GM19397 (cell line): ENCODE results near the gene TMEM62.

Experiments
- ATAC-seq: cut with Tn5 transposase; IDR thresholded peaks from one replicate; pipeline ENCODE4 v1.9.1; 2021; ENCODE audit warnings: mild to moderate bottlenecking, moderate library complexity; ENCODE audit not compliant: unreplicated experiment

TMEM62 gene

GRCh38 chr15:43133430-43134156, at the start of gene TMEM62:
TMEM62 (plus strand) TSS chr15:43133586; CDS start chr15:43133803, 217 bp downstream.
- peak; percentile 91 for ATAC-seq

DNA sequence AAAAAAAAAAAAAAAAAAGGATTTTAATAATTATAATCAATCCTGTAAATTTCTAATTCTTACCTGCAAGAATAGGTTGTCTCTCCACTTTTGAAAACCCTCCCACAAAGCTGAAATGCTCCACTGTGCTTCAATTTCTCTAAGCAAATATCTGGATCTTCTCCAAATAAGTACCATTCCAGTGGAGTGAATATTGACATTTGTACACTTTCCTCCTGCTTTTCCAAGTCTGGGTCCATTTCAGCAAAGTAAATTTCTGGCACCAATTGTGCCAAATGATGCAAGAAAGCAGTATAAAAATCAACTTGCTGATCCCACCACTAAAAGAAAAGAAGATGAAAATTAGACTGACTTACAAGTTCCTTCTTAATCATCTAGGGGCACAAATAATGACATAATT, 47.5 kb upstream of the TMEM62 start:
- no peak for ATAC-seq

- no peak for ATAC-seq
Measured at GRCh38 chr15:43086551-43086950, 46.8 kb upstream of the TMEM62 start.

GRCh38 chr15:43091859-43092258, 41.5 kb upstream of the TMEM62 start:
- no peak for ATAC-seq

DNA sequence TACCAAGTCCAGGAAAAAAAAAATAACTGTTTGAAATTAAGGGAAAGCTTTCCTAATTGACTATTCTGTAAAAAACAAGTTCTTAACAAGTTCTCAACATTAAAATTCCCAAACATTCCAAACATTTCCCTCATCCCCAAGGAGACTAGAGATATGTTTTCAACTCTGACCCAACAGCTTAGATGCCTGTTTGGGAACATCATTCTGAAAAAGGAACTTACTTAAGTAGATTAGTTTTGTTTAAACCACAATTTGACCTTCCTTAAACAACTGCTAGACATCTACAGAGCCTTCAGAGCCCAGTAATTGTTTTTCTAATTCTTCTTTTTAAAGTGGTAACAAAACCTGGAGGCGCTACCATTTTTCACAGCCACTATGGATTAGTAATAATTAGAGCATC, 40.4 kb upstream of the TMEM62 start:
- ATAC-seq = no peak

DNA sequence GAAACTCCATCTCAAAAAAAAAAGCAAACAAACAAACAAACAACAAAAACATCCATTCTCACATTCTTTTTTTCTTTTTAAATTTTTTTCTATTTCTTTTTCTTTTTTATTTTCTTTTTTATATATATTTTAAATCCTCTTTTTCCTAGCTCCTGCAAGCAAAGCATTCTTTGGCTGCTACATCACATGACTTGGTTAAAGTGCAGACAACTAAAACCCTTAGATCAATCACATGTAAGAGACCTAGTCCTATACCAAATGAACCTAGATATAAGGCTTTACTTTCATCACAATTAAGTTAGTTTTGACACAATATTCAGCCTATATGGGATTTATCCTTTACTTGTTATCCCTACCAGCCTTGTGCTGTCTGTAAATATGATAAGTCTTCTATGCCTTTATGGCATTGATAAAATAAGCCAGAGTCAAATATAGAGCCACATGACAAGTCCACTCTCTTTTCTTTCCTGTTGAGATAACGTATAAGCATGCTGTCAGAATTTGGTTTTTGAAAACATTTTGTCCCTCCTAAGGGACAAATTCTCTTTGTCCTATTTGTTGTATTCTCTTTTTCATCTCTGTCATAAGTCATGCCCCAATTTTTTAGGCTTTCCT, 38.9 kb upstream of the TMEM62 start:
- ATAC-seq = no peak

GRCh38 chr15:43095243-43095642, 38.1 kb upstream of the TMEM62 start:
- ATAC-seq = no peak

DNA sequence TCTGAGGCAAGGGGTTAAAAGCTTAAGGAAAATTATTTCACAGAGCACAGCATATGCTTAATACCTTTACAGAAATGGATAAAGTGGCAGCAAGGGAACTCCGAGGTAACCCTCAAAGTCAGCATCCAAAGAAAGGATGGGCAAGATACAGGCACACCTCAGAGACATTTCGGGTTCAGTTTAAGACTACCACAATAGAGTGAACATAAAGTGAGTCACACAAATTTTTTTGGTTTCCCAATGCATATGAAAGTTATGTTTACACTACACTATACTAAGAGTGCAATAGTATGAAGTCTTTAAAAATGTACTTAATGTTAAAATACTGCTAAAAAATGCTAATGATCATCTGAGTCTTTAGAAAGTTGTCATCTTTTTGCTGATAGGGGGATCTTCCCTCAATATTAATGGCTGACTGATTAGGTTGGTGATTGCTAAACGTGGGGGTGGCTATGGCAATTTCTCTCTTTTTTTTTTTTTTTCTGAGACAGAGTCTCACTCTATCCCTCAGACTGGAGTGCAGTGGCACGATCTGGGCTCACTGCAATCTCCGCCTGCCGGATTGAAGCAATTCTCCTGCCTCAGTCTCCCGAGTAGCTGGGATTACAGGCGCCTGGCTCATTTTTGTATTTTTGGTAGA, 37.6 kb upstream of the TMEM62 start:
- no peak for ATAC-seq

GRCh38 chr15:43096411-43096810, 37.0 kb upstream of the TMEM62 start:
- ATAC-seq = no peak

DNA sequence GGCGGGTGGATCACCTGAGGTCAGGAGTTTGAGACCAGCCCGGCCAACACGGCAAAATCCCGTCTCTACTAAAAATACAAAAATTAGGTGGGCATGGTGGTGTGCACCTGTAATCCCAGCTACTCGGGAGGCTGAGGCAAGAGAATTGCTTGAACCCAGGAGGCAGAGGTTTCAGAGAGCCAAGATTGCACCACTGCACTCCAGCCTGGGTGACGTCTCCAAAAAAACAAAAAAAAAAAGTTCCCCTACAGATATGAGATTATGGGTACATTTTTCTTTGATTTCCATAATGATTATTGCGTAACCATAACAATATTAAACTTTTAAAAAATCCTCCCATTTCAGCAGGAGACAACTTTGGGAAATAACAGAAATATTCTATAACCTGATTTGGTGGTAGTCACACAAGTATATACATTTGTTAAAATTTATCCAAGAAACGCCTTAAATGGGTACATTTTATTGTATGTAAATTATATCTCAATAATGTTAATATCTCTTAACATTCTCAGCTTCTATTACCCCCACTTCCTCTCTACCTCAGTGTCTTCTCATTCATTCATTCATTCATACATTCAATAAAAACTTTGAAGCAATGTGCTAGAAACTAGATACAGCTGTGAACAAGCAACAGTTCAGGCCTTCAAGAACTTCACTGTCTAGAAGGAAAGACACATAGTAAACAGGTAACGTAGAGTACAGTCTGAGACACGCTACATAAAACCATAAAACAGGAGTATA, 34.1 kb upstream of the TMEM62 start:
- ATAC-seq = no peak

- ATAC-seq = no peak
Measured at GRCh38 chr15:43100971-43101370, 32.4 kb upstream of the TMEM62 start.

DNA sequence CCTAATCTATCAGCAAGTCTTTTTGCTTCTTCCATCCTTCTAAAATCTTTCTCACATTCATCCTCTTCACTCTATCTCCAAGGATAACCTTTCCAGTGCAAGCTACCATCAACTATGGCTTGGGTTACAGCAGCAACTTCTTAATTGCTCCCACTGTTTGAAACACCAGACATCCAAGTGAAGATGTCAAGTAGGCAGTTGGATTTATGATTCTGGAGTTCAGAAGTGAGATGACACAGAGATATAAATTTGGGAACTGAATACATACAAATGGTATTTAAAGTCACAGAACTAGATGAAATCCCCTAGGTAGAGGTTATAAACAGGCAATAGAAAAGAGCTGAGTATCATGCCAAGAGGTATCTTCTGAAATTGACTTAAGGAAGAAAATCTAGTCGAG, 31.2 kb upstream of the TMEM62 start:
- ATAC-seq = no peak

GRCh38 chr15:43103907-43104306, 29.5 kb upstream of the TMEM62 start:
- no peak for ATAC-seq

- ATAC-seq = no peak
Measured at GRCh38 chr15:43104426-43104825, 29.0 kb upstream of the TMEM62 start.

DNA sequence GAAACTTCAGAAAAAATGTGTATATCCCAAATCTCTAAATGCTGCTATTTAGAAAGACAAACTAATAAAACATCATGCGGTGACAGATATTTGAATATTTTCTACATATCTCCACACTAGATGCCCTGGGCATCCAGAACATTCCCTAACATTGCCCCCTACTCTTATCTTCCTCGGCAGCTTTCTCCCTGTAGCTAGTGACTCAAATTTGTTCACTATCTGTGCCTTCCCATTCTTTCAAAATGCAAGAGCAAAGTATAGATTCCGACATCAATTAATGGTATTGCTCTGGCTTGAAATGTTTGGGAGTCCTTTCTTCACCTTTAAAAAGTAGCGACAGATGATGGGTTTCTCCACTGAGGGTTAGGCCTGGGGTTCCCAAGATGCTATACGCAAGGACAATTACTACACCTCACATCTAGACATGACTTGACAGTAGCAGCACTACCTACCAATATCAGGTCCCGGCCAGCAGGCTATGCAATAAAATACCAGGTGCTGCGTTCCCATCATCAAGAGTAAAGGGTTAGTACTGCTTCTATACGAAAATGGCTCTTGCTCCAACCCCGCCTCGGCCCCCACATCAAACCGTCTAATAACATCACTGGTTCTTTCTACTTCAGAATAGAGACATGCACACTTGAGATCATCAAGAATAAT, 28.2 kb upstream of the TMEM62 start:
- peak; percentile 9 for ATAC-seq

DNA sequence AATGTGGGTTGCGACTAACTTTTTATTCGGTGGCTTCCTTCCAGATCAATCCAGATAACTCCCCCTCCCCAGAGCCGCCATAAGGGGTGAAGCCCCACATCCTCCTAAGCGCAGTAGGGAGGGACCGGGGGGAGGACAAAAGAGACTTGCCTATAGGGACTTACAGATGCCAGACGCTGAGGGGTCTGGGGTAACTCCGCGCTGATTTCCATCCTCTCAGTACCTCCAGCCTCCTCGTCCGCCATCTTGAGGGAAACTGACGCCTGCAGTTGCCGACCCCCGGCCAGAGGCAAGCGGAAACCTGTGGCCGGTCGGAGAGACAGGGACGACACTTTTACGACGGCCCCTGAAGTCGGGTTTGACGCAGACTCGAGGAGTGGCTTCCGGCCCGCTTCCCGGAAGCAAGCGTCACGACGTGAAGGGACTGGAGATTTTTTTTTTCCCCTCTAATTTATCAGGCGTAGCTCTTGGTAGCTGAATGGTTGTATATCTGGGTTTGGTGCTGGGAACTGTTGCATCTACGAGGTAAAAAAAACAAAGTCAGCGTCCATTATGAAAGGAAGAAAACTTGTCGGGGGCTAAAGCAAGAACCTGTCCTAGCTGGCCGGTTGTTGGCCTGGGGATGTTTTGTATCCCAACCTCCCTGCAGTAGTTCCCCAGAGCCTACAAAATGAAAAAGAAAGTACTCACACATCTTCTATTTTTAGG, 27.5 kb upstream of the TMEM62 start, which contains the start of gene UBR1:
Gene UBR1, minus strand, starts transcription at position 261 of the 708 bp plus-strand sequence. Its CDS starts 16 bp downstream, at position 245.
- peak; percentile 96 for ATAC-seq

GRCh38 chr15:43106486-43106829, 26.9 kb upstream of the TMEM62 start:
- no peak for ATAC-seq

- ATAC-seq = no peak
Measured at GRCh38 chr15:43107751-43108150, 25.6 kb upstream of the TMEM62 start.

DNA sequence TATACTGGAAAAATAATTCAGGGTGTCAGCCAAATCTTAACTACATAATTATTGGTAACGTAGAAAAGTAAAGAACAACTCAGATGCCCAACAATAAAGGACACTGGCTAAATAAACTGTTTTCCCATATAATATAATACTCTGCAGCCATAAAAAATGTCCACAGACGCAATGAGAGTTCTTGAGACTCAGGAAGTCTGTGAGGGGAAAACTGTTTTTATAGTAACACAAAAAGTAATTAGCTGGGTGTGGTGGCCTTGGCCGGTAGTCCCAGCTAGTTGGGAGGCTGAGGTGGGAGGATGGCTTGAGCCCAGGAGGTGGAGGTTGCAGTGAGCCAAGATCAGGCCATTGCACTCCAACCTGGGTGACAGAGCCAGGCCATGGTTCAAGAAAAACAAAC, 22.0 kb upstream of the TMEM62 start:
- no peak for ATAC-seq

GRCh38 chr15:43118286-43118685, 15.1 kb upstream of the TMEM62 start:
- ATAC-seq = no peak
